ENCODE data around the gene GLT8D2.
"Not testable (repeated sequence)": the region's sequence is repeated elsewhere in the genome, so short reads cannot be mapped to it uniquely, and the experiment has no call there.

Gene GLT8D2

GRCh38 chr12:104023710-104024109 is 26.3 kb downstream of the GLT8D2 start:
- no peak overlapping the region for H3K4me3 ChIP-seq (ENCODE audit: low read length)
- TF ChIP-seq CTCF (conservative IDR thresholded peaks at IDR 0.05; ENCODE audit: low read depth, low read length), result no peak
- no peak for DNase-seq (ENCODE audit: low read depth)

- no peak for TF ChIP-seq CTCF (conservative IDR thresholded peaks at IDR 0.05; ENCODE audit: low read depth, low read length)
- no peak for DNase-seq (ENCODE audit: low read depth)
- H3K4me3 ChIP-seq (ENCODE audit: low read length), result no peak overlapping the region
These were observed 27.2 kb downstream of the GLT8D2 start for GRCh38 chr12:104022786-104023185.

GRCh38 chr12:104021862-104022261 is 28.1 kb downstream of the GLT8D2 start:
- DNase-seq (ENCODE audit: low read depth), result not testable (repeated sequence)

GRCh38 chr12:104012331-104012730 is 37.7 kb downstream of the GLT8D2 start:
- no peak for TF ChIP-seq CTCF (conservative IDR thresholded peaks at IDR 0.05; ENCODE audit: low read depth, low read length)
- no peak for DNase-seq (ENCODE audit: low read depth)
- H3K4me3 ChIP-seq (ENCODE audit: low read length), result no peak overlapping the region

More at GRCh38 chr12:104021862-104022261, 28.1 kb downstream of the GLT8D2 start:
- not testable (repeated sequence) for H3K4me3 ChIP-seq (ENCODE audit: low read length)

DNA sequence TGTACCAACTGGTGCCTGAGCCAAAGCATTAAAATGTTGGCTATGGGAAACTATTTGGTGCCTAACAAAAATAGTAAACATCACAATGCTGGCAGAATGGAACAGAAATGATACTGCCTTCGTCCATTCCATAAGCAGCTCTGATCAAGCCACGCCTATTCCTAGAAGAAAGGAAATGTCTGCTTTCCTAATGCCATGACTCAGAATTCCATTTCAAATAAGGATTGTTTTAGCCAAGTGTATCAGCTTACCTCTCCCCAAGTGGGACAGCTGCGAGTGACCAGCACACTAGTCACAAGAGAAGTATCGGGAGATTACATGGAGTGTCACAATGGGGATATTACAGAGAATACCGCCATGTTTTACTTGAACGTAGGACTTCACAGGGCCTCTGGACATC is 38.7 kb downstream of the GLT8D2 start:
- no peak overlapping the region for H3K4me3 ChIP-seq (ENCODE audit: low read length)
- TF ChIP-seq CTCF (conservative IDR thresholded peaks at IDR 0.05; ENCODE audit: low read depth, low read length), result no peak
- DNase-seq (ENCODE audit: low read depth), result peak; percentile 64

- no peak for TF ChIP-seq CTCF (conservative IDR thresholded peaks at IDR 0.05; ENCODE audit: low read depth, low read length)
- no peak for DNase-seq (ENCODE audit: low read depth)
- H3K4me3 ChIP-seq (ENCODE audit: low read length), result no peak overlapping the region
These were observed 39.3 kb downstream of the GLT8D2 start for GRCh38 chr12:104010606-104011169.

DNA sequence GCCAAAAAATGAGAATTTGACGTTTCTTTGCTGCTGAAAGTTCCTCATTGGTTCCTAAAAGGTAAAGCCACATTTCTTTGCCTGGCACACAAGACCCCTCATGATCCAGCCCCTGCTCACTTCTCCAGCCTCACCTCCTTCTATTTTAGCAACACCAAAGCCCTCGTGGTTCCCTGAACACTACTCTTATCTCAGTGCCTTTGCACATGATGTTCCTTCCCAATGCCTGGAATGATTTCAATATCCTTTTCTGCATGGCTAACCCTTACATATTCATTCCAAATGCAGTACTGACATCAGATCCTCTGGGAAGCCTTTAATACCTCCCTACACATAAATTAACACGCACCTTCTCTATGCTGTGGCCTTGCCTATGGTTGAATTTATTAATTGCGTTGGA is 39.9 kb downstream of the GLT8D2 start:
- no peak for TF ChIP-seq CTCF (conservative IDR thresholded peaks at IDR 0.05; ENCODE audit: low read depth, low read length)

GRCh38 chr12:104006929-104007328 is 43.1 kb downstream of the GLT8D2 start:
- TF ChIP-seq CTCF (conservative IDR thresholded peaks at IDR 0.05; ENCODE audit: low read depth, low read length), result no peak
- H3K4me3 ChIP-seq (ENCODE audit: low read length), result no peak overlapping the region
- peak; percentile 15 for DNase-seq (ENCODE audit: low read depth)

More for the DNA sequence above, 39.9 kb downstream of the GLT8D2 start:
- DNase-seq (ENCODE audit: low read depth), result no peak
- H3K4me3 ChIP-seq (ENCODE audit: low read length), result no peak overlapping the region
